IPS-NIHi7 (cell line): ENCODE results near the gene CFAP46.
A peak's percentile ranks its signal among the peaks of the same experiment; 100 is the strongest.

ENCODE experiments used
- DNase-seq: peaks from one replicate; pipeline ENCODE4 v3.0.0; 2012; ENCODE audit warnings: mixed read lengths; ENCODE audit errors: extremely low spot score

Gene CFAP46

DNA sequence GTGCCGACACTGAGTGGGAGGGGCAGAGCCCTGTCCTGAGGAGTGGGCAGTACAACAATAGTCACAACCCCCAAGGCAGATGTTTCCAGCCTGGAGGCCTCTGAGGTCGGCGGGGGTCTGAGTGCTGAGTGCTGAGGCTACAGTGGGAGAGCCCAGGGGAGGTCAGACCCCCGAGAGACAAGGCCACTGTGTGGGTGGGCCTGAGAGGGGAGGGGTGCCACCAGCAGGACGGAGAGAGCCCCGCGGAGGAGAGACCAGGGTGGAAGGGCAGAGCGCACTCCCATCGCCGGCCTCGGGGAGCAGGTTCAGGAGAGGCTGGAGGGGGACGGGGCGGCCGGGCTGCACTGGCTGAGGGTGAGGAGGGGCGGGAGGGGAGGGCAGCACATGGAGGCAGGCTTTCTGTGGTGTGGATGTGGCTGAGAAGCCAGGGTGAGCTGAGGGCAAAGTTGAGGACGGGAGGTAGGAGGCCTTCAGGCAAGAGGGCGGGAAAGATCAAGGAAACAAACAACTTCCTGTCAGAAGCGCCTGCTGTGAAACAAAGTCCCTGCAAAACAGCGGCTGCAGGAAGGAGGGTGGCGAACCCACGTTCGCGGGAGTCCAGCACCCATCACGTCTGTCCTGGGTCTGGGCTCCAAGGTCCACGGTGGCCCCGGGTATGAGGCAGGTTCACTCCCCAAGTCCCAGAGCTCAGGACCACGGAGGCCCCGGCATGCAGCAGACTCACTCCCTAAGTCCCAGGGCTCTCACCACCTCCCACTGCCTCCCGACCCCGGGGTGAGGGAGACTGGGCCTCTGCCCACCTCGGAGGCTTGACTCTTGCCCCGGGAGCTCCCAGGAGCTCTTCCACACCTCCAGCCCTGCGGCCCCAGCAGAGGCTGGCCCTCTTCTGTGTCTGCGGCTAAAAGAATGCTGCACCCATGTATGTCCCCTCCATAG lies 79.6 kb downstream of the CFAP46 start:
- DNase-seq, result peak; percentile 38

DNA sequence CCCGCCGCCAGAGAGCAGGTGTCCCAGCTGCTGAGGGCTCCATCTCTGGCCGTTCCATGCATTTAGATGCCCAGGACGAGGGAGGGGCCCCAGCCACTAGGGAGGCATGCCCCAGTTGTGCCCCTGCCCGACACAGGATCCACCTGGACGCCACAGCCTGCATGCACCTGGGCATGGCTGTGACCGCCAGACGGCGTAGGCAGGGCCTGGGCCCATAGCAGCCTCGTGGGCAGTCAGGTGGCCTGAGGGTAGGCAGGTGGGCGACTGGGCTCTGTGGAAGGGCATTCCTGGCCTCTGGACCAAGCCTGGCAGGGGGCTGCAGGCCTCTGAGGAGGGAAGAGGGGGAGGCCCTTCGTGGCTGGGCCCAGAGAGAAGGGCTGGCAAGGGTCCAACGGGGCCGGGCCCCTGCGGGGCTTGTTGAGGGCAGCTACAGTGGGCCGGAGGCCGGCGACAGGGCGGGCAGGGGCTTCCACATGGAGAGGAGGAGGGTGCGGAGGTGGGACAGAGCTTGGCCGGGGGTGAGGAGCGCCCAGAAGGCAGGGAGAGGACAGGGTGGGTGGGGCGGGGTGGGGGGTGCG lies 80.4 kb downstream of the CFAP46 start:
- DNase-seq, result no peak

DNA sequence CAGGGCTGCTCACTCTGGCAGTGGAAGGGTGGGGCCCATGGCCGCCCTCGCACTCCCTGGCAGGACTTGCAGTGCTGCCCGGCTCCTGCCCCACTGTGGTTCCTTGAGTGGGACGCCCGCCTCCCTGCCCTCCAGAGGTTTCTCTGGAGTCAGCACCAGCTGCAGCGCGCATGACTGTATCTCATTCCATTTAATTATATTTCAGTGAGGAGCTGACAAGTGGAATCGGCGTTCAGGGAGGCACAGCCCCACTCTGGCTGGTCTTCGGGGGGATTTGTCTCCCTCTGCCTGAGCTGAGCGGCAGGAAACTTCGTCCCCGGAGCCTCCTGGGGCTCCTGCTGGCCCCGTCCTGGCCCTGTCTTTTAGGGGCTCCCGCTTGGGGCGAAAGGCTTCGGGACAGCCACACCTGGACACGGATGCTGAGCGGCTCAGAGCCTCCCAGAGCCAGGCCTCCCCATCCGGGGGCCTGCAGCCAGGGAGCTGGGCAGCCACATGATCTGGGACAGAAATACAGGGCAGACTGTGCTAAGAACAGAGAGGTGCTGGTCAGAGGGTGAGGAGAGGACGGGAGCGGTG lies 81.2 kb downstream of the CFAP46 start:
- DNase-seq, result no peak

DNA sequence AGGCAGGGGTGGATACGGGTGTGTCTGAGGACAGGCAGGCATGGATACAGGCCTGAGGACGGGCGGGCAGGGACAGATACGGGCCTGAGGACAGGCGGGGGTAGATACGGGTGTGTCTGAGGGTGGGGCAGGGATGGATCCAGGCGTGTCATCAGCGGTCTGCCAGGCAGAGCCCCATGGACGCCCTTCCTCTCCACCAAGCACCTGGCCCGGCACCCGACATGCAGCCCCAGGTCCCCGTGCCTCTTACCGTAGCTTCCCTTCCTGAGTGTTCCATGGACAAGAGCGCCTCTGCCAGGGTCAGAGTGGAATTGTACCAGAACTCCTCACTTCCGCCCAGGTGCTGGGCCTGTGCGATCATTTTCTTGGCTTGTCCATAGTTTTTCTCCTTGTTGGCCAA lies 81.8 kb downstream of the CFAP46 start:
- no peak for DNase-seq

DNA sequence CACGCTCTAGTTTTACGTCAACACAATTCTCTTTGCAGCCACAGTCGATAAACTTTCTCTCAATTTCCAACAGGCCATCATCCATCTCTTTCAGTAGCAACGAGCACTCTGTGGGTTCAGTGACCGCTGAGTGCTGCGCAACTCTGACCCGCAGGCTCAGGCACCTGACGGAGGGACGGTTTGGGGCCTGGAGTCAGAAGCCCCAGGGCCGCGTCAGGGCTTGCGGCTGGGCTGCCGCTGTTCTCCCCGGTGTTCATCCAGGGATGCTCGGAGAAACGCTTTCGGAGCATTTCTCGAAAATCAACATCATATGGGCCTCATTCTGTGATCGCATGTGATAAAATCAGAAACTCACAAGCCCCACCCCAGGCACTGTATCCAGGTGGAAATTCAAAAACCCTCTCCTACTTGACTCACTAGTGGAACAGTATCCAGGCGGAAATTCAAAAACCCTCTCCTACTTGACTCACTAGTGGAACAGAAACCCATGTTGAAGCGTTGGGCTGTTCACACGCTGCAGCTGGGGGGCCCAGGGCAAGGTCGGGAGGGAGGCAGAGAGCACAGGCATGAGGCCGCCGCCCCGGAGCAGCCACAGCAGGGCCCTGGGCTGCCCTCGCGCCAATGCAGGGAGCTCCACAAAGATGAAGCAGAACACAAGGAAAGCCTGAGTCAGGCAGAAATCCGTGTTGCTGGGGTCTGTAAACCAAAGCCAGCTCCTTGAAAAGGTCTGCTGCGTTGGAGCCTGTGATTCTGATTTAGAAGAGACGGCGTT lies 83.1 kb downstream of the CFAP46 start:
- DNase-seq, result no peak

DNA sequence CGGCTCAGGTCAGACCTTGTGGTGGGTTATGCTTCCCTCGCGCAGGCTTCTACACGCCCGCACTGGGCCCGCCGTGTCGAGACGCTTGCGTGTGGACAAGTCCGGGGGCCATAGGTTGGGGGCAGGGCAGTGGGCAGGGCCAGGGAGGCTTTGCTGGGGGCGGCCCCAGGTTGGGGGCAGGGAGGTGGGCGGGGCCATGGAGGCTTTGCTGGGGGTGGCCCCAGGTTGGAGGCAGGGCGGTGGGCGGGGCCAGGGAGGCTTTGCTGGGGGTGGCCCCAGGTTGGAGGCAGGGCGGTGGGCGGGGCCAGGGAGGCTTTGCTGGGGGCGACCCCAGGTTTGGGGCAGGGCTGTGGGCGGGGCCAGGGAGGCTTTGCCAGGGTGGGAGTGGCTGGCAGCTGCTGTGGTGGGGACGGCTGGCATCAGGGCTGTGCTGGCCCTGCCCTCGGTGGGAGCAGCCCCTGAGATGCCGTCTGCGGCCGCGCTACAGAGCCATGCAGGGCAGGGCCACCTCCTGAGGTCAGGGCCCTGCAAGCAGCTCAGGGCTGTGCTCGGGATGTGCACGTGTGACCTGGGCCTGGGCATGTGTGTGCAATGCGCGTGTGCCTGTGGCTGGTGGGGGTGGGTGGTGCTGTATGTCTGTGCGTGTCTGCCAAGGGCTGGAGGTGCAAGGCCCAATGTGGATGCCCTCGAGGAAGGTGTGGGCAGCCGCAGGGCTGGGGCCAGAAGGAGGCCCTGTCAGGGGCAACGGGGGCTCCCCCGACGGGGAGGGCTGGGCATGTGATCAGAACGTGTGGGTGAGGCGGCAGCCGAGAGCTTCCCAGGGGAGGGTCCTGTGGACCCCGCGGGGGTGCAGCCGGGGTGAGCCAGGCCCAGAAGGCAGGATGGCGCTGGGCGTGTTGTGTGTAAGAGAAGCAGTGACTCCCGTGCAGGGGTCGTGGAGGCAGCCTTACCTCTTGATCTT lies 84.0 kb downstream of the CFAP46 start:
- DNase-seq, result peak; percentile 49

DNA sequence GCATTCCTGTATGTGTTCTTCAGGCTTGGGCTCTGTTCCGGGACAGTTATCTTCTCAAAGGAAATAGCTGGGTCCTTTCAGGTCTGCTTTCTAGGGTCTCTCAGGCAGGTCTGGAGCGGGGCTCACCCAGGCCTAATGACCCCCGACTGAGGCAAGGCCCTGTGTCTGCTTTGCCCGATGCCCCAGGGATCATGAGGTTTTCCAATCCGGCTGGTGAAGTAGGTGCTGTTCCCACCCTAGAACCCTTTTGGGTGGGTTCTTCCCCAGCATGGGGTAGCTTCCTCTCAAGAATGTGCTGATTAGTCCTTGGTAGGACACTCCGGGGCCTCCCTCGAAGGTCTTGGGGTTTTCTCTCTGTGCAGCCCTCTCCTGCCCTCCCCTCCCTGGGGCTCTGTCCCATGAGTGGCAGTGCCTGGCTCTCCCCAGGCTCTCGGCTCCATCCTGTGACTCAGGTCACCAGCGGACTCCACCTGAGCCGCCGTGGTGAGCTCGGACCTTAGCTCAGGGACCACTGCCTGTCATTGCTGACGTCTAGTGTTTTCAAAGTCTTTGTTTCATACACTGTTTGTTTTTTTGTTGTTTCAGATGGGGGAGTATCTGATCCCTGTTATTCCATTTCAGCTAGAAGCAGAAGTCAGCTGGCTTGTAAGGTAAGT lies 85.4 kb downstream of the CFAP46 start:
- DNase-seq, result no peak

DNA sequence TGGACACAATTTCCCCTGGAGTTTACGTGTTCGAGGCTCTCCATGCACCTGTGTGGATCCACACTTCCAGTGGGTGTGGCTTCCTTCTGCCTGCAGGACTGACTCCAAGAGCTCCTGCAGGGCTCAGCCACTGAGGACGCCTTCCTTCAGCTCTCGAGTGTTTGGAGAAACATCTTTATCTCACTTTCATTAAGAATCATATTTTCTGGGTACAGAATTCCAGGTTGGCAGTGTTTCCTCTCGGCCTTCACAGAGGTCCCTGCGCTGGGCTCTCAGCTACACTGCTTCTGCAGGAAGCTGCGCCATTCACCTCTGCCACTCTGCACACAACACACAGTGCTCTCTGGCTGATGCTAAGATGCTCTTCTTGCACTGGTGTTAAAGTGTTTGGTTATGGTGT lies 86.5 kb downstream of the CFAP46 start:
- DNase-seq, result no peak

DNA sequence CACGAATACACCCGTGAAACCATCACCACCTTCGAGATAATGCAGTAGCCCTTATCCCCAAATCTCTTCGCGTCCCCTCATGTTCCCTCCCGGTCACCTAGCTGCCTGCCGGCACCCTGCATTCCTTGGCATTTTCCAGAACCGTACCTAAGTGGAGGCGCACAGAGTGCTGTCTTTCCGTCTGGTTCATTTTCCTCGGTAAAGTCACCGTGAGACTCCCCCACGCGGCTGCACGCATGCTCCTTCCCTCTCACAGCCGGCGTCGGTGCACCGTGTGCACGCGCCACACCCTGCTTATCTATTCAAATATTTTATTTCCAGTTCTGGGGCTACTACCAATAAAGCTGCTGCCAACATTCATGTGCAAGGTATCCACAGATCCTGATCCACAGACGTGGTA lies 90.9 kb downstream of the CFAP46 start:
- DNase-seq, result no peak

DNA sequence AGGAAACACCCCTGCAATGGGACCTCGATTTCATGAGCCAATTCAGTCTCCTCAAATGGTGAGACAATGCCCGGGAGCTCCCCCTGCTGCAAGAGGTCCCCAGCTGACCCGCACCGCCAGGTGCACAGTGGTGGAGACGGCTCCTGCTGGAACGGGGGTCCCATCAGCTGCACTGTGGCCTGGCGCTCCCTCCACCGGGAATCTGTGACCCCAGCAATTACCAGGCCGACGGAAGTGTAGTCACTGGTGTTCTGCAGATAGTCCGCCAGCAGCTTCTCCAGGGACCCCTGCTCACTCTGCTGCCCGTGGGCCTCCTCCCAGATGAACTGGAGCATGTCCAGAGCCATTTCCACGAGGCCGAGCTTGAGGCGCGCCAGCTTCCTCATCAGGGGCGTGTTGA lies 91.5 kb downstream of the CFAP46 start:
- no peak for DNase-seq

DNA sequence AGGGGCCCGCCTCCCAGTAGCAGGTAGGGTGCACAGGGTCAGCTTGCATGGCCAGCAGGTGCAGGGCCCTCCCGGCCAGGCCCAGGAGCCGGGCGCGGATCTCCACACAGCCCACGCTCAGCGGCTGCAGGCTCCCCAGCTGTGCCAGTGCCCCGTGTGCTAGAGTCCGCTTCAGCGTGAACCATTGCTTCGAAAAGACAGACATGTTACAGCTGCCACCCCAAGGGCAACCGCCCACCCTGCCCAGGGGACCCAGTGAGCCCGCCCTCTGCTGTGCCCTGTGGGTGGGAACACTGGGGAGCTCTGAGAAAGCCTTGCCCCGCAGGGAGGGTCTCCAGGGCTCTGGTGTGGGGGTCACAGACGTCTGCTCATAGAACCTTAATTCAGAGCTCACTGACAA lies 92.1 kb downstream of the CFAP46 start:
- DNase-seq, result no peak

DNA sequence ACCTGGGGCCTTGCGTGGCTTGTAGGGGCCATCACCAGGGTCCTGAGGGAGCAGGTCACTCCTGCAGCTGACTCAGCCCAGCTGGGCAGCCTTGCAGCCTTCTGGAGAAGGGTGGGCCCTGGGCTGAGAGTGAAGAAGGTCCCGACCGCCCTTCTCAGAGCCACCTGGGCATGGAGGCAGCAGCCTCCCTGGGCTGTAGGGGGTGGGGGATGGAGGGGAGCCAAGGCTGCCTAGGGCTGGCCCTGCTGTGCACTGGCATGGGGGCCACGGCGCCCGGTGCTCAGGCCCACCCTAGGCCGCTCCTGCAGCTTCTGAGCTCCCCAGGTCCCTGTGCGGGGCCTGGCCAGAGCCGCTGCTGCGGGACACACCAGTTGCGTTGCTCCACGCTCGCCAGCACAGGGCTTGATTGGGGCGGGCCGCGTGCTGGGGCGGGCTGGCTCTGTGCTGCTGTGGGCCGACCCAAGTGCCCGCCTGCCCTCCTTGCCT lies 92.8 kb downstream of the CFAP46 start:
- no peak for DNase-seq

DNA sequence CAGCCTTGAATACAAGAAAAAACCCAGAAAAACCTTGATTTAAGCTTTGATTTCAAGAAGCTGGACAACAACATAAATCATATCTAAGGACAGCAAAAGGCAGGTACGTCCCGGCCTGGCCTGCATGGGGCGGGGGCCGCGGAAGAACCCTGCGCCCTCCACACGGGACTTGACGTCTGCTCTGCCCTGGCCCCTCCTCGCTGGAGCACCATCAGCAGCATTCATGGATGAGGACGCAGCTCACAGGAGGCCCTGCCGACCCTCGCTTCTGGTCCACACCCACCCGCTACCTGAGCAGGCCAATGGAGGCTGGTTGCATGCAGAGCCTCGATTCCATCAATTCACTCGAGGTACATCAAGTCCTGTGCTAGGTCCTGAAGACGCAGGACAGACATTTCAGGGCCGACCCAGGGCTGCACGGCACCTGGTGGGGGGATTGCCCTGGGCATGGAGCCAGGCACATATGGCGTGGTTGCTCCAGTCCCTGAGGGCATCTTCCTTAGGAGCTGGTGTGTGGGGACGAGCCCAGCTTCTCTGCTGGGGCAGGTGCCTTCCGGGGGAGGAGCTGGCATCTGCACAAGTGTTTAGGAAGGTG lies 93.3 kb downstream of the CFAP46 start:
- no peak for DNase-seq

DNA sequence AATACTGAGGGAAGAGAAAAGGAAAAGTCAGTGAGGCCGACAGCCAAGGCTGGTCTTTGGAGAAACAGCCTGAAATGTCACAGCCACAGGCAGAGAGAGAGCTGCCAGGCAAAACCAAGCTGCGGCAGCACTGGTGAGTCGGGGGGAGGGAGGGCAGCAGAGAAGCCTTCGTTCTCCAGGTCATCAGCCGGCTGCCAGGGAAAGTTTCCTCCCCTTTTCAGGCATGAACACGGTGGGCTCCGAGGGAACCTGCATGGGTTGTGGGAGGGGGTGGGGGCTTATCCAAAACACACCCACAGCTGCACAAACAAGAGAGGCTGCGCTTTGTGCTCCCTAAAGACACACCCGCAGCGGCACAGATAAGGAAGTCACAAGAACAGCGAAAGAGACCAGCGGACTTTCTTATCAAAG lies 94.1 kb downstream of the CFAP46 start:
- DNase-seq, result peak; percentile 51

DNA sequence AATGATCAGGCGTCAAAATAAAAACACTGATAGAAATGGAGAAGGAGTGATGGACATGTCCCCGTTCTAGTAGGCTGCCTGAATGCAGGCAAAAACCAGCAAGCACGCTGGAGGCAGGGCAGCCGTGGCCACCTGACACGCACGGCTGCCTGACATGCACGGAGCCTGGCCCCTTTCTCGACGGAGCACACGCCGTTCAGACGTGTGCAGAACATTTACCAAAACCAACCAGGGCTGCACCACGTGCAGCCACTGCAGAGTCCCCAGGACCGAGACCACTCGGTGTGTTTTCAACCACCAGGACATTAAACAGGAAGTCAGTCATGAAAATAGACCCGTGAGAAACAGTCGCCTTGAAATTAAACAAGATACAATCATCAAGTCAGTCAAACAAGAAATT lies 94.5 kb downstream of the CFAP46 start:
- DNase-seq, result no peak

DNA sequence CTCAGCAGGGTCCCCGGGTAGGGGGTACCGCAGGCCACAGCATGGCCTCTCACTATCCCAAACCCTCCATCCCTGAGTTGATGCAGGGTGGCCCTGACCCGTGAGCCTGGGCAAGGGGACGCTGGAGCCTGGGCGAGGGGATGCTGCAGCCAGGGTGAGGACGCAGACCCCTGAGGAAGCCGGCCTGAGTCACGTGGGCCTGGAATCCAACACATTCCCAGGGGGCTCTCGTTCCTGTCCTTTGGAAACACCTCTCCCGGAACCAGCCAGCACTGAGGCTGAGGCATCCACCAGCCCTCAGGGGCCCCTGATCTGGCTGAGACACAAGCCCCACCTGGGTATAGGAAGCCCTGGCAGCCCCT lies 95.0 kb downstream of the CFAP46 start:
- DNase-seq, result no peak

DNA sequence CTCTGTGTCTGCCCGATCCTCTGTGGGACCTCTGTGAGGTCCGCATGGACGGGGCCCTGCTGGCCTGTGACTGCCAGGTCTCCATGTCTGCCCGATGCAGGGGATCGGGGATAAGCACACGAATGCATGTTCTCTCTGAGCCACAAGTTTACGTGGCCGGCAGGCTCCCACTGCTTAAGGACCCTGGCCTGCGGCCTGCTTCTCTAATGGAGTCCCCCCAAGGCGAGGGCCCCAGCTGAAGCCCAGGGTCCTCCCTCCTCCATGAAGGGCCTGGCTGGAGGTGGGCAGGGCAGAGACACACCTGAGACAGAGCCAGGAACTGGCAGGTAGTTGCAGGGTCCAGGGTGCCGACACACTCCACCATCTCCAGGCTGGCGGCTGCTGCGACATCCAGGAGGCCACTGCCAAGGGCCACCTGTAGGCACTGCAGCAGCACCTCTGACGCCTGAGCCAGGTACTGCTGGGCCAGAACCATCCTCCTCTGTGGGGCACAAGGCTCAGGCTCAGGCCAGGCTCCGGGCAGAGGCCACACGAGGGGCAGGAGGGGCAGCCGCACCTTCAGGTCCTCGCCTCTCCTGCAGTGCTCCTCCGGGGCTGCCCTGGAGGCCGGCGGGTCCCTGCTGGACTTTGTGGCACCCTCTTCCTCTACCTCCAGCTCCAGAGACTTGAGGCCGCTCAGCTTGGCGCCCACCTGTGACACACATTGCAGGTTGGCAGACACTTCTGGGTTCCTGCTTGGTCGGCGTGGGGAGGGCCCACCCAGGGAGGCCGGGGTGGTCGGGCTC lies 95.5 kb downstream of the CFAP46 start:
- no peak for DNase-seq

DNA sequence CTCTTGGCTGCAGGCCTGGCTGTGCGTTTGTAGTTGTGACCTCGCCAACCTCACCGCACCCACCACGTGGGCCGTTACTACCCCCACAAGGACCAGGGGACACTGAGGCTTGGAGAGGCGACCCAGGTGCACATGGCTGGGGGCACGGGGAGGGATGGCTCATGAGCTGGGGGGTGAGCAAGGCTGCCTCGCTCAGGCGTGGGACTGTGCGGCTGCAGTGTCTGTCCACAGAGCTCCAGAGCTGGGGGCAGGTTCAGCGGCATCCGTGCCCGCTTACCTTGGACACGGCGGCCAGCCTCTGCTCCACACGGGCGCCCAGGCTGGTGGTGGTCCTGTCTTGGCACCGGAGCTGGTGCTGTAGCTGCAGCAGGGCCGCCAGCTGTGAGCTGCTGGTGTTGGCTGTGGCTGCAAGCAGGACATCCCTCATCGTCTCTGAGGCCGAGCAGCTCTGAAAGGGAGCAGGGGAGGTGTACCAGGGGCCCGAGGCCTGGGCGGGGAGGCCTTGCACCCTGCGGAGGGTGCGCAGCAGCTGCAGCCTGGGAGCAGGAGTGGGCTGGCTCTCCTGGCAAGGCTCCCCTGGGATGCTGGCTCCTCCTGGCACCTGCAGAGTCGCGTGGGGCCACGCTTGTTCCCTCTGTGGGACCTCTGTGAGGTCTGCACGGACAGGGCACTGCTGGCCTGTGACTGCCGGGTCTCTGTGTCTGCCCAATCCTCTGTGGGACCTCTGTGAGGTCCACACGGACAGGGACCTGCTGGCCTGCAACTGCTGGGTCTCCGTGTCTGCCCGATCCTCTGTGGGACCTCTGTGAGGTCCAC lies 96.4 kb downstream of the CFAP46 start:
- DNase-seq, result no peak
